HG03135 (cell line): ENCODE results near the gene FAM78A.
"Not testable (repeated sequence)": the region's sequence is repeated elsewhere in the genome, so short reads cannot be mapped to it uniquely, and the experiment has no call there.

Experiments used
- ATAC-seq: cut with Tn5 transposase; IDR thresholded peaks from one replicate; pipeline ENCODE4 v1.9.1; 2021; ENCODE audit warnings: mild to moderate bottlenecking, moderate library complexity; ENCODE audit not compliant: unreplicated experiment

Gene FAM78A

DNA sequence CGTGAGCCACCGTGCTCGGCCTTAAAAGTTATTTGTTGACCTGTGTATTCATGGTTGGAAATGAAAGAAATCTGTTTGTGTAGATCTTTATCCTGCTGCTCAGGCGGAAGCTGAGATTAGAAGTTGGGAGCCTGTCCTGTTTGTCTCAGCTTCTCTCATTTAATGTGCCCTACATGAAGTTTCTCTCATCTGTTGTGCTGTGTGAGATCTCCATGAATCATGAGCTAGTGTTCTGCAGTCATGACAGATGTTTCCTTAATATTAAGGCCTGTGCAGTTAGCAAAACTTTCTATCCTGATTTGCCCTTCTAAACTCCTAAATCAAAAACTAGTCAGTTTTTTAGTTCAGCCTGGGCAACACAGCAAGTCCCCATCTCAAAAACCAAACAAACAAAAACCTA, 59.5 kb downstream of the FAM78A start:
- no peak for ATAC-seq

DNA sequence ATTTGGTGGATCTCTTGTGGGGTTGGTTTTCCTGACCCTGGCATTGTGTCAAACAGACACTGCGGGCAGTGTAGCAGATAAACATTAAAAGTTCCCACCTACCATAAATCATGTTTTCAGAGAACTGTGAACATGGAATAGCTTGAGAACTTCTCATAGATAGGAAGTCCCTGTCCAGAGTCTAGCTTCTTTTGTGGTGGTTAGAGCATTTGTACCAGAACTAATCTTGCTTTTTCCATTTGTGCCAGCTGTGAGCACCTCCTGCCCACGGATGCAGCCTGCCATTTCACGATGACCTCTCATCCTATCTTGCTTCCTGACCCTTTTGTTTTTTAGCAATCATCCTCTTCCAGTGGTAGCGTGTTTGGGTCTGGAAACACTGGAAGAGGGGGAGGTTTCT, 61.4 kb downstream of the FAM78A start:
- no peak for ATAC-seq

GRCh38 chr9:131214286-131214856, 61.9 kb downstream of the FAM78A start:
- no peak for ATAC-seq

- ATAC-seq, result not testable (repeated sequence)
These were observed 64.4 kb downstream of the FAM78A start for GRCh38 chr9:131211920-131212319.
